Ammon's horn (tissue), 1 donor: ENCODE results near the gene CIT.
"Not testable (repeated sequence)": the region's sequence is repeated elsewhere in the genome, so short reads cannot be mapped to it uniquely, and the experiment has no call there.

Experiments
- DNase-seq: peaks from one replicate; pipeline ENCODE4 v3.0.0-alpha.2; 2016; ENCODE audit warnings: low spot score

The CIT gene

GRCh38 chr12:119744900-119745606 is 132.1 kb downstream of the CIT start:
- DNase-seq: no peak

DNA sequence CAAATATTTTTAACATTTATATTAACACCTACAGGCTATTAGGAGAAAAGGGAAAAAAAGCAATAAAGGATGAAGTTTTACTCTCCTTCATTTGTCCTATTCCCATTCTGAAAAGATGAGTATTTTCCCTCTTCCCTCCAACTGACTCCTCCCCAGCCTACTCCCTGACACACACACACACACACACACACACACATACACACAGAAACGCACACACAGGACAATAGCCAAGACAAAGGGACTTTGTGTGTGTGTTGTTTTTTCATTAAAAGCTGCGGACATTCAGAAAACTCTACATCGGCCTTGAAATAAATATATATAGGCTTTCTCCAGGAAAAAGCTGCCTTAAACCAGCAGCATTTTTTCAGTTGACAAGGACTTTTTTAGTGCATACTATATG is 134.4 kb downstream of the CIT start:
- DNase-seq: peak; percentile 30

GRCh38 chr12:119740830-119741229 is 136.3 kb downstream of the CIT start:
- no peak for DNase-seq

GRCh38 chr12:119735079-119735478 is 142.0 kb downstream of the CIT start:
- DNase-seq: no peak

GRCh38 chr12:119730381-119730780 is 146.7 kb downstream of the CIT start:
- DNase-seq: peak; percentile 23

DNA sequence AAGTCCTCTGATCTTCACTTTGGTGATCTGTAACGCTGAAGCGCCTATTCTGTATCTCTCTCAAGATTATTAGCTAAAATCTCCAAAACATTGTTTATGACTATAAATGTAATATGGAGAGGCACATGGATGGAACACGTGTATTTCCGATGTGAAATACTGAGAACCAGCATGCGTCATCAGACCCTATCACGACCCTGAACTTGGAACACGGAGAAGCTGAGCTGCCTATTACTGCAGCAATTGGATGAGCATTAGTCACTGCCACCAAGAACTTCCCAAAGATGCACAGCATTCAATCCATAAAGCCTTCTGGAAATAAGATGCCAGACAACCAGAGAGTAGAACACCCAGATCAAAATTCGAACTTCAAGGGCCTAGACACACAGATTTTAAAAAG is 147.2 kb downstream of the CIT start:
- no peak for DNase-seq

DNA sequence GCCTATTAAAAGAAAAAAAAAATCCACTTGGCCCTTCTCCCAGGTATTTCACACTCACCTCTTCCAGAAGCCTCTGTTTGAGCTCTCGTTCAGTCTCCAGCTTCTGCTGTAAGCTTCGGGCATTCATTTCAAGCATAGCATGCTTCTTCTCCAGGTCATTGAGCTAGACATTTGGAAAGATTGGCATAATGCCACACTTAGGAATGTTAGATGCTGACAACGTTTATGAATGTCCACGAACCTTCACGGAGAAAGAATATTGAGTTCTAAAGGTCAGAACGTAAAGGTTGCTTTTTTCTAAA is 148.7 kb downstream of the CIT start:
- no peak for DNase-seq

DNA sequence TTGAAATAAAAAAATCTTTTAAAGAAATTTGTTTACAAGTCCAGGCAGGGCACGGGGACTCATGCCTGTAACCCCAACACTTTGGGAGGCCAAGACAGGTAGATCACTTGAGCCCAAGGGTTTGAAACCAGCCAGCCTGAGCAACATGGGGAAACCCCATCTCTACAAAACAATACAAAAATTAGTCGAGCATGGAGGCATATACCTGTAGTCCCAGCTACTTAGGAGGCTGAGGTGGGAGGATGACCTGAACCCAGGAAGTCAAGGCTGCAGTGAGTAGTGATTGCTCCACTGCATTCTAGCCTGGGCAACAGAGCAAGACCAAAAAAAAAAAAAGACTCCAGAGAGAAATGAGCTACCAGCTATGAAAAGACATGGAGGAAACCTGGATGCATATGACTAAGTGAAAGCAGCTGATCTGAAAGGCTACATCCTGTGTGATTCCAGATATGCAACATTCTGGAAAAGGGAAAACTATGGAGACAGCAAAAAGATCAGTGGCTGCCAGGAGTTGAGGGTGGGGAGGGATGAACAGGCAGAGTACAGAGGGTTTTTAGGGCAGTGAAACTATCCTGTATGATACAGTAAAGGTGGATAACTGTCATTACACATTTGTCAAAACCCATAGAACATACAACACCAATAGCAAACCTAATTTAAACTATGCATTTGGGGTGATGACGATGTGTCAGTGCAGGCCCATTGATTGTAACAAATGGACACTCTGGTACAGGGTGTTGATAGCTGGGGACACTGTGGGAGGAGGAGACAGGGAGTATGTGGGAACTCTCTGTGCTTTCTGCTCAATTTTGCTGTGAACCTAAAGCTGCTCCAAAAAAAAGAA is 149.3 kb downstream of the CIT start:
- DNase-seq: no peak

DNA sequence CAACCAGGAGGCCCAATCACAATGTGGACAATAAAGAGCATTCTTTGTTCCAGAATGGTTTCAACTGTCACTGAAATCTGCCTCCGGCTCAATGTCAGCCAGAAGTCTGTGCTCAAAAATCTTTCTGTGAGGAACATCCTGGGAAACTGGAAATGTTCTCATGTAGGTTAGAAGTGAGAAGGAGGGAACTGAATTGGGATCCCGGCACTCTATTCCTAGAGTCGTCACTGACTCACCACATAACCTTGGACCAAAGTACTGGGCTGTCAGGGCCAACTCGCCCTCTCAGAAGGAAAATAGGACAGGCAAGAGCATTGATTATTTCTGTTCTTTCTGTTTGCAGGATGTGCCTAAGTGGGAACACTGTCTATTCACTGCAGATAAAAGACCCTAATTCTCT is 151.6 kb downstream of the CIT start:
- no peak for DNase-seq

DNA sequence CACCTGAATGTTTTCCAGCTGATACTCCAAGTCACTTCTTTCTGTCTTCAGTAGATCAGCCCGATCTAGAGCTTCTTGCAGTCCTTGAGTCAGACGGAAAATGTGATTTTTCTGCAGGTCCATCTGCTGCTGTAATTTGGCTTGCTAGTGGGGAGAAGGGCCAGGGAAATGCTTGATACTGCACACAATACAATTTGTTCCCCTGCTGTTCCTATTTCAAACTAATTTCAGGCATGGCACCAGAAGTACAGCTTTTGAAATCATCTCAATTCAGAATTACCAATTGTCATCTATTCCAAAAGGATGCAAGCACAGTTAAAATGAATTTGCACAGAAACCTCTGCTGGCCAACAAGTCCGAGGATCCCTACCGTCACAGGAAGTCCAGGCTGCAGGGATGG is 155.8 kb downstream of the CIT start:
- peak; percentile 72 for DNase-seq

DNA sequence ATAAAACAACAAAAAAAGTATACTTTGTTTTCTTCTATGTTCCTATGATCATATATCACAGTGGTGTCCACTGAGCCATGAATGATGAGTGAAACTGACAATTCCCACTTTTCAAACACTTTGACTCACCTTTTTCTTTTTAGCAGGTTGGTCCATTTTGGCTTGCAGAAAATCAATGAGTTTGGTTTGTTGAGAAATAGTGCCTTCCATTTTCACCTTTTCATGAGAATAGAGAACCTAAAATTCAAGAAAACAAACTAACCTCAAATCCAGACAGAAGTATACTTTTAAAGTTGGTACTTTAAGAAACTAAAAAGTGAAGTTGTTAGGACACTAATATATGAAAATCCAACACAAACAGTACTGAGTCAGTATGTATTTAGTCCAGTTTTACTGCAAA is 156.8 kb downstream of the CIT start:
- DNase-seq: no peak

DNA sequence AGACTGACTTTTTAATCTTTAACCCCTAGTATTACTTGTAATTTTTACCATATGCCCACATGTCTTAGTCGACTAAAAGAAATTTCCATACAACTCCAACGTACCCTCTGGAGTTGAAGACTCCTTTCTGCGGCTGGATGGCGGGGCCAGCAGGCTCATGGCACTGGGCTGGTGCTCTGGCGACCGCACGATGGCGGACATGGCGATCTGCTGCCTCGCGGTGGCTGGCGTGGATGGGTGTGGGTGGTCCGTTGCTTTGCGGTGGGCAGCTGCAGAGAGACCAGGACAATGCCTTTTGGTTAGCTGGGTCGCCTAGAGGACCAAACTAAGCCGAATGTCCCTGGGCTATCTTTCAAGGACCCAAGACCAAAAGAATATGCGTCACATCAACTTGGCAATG is 159.0 kb downstream of the CIT start:
- DNase-seq: no peak

DNA sequence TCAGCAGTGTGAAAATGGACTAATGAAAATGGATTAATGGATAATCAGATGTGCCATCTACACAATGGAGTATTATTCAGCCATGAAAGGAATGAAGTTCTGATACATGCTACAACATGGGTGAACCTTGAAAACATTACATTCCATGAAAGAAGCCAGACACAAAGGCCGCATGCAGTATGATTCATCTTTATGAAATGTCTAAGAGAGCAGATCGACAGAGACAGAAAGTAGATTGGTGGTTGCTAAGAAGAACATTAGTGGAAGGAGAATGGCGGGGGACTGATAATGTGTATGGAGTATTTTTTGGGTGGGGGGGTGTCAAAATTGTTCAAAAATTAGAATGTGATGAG is 161.9 kb downstream of the CIT start:
- no peak for DNase-seq

- DNase-seq: no peak
These were observed 162.4 kb downstream of the CIT start for GRCh38 chr12:119714614-119715267.

- no peak for DNase-seq
These were observed 163.5 kb downstream of the CIT start for GRCh38 chr12:119713551-119714031.

- DNase-seq: no peak
These were observed 164.4 kb downstream of the CIT start for GRCh38 chr12:119712721-119713120.

DNA sequence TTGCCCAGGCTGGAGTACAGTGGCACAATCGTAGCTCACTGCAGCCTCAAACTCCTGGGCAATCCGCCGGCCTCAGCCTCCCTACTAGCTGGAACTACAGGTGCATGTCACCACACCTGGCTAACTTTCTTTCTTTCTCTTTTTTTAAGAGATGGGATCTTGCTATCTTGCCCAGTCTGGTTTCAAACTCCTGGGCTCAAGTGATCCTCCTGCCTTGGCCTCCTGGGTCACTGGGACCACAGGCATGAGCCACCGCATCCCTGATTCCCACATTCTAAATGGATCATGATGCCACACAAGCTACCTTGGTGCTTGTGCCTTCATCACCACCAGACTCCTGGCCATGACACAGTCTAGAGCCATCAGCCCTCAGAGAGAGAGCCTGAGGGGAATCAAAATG is 165.4 kb downstream of the CIT start:
- no peak for DNase-seq

- DNase-seq: no peak
These were observed 166.1 kb downstream of the CIT start for GRCh38 chr12:119710965-119711551.

- no peak for DNase-seq
These were observed 166.7 kb downstream of the CIT start for GRCh38 chr12:119710374-119710964.

GRCh38 chr12:119706427-119706826 is 170.7 kb downstream of the CIT start:
- not testable (repeated sequence) for DNase-seq

DNA sequence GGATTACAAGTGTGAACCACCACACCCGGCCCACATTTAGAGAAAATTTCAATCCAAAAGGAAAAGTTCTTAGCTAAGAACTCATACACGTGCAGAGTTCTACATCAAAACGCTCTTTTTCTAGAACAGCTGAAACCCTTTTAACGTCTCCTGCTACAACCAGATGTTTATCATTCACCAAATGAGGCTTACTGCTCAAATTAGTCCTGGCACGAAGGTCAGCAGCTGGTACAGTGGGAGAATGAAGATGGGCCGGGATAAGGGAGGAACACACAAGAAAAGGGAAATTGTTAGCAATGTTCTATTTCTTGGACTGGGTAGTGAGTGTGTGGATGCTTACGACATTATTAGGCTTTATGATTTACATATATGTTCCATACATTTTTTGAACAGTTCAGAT is 171.9 kb downstream of the CIT start:
- DNase-seq: no peak

- no peak for DNase-seq
These were observed 172.9 kb downstream of the CIT start for GRCh38 chr12:119704065-119704747.
